HCT116 (cell line): ENCODE data around the gene SH2D7. TPM values are rescaled to one million over a fixed set of nuclear protein-coding genes. Genes with fewer than 3 reads are reported as not detected.

ENCODE experiments used
- ATAC-seq: fragments of 200-7000 bp; cut with Tn5 transposase; 2 replicates; pipeline ENCODE4 v1.9.1; 2020; ENCODE audit warnings: mild to moderate bottlenecking, moderate library complexity
- BruUV-seq: library from RNA; stranded (reverse); fragments of 400-500 nt; replicated peaks from 2 replicates; lab custom pipeline; 2021; lab: Mats Ljungman, UMichigan
- CTCF ChIA-PET: fragments of 300-600 bp; sonication (Branson Sonifier 250); formaldehyde crosslinking; loops from one replicate; lab custom pipeline; 2021; ENCODE audit warnings: antibody characterized with exemption; lab: Charles Lee
- POLR2A ChIA-PET: fragments of 300-600, 350-600 bp; sonication (Branson Sonifier 250); formaldehyde crosslinking; loops from one replicate; lab custom pipeline; 2021; ENCODE audit warnings: antibody characterized with exemption; lab: Charles Lee
- RAD21 ChIA-PET, 2 experiments: fragments of 300-600 bp; sonication (Branson Sonifier 250); formaldehyde crosslinking; loops; one replicate each; lab custom pipeline; 2023; ENCODE audit warnings: low total read pairs in 2 of 2; ENCODE audit not compliant: uncharacterized antibody in 2 of 2, unreplicated experiment in 2 of 2, low non-redundant PET in 1 of 2; lab: Charles Lee
- DNase-seq: peaks from one replicate; pipeline ENCODE4 v3.0.0-alpha.2; 2010; ENCODE audit warnings: low read depth, low spot score
- H2AFZ ChIP-seq: fragments of 200-600 bp; shearing (Covaris generic), sonication (generic); 2 replicates; pipeline ENCODE4 v1.6.1; 2017; ENCODE audit warnings: low read depth, mixed run types, mixed read lengths, antibody characterized with exemption, low read length; ENCODE audit not compliant: poor library complexity, severe bottlenecking
- H3K27ac ChIP-seq: 2 replicates; pipeline ENCODE4 v1.5.1; 2012; ENCODE audit warnings: low read depth, low read length
- H3K27me3 ChIP-seq: fragments of 200-600 bp; sonication (generic); 2 replicates; pipeline ENCODE4 v1.6.1; 2016; ENCODE audit warnings: mixed run types, low read length, mixed read lengths; ENCODE audit not compliant: insufficient read depth
- H3K36me3 ChIP-seq, 2 experiments: fragments of 200-500 bp in 1 of 2; fragments of 200-600 bp in 1 of 2; sonication (Bioruptor generic) in 1 of 2; sonication (generic) in 1 of 2; 2 replicates each; pipeline versions ENCODE4 v1.5.1 to v1.6.1; 2014 to 2016; ENCODE audit warnings: low read length in 2 of 2, inconsistent platforms in 1 of 2, mixed read lengths in 1 of 2, mixed run types in 1 of 2; ENCODE audit not compliant: insufficient read depth in 2 of 2, control insufficient read depth in 1 of 2
- H3K4me1 ChIP-seq, 2 experiments: fragments of 200-600 bp in 1 of 2; sonication (generic) in 1 of 2; 2 replicates each; pipeline versions ENCODE4 v1.5.1 to v1.6.1; 2012 to 2017; ENCODE audit warnings: low read length in 2 of 2, inconsistent platforms in 1 of 2, mild to moderate bottlenecking in 1 of 2, mixed read lengths in 1 of 2, mixed run types in 1 of 2, moderate library complexity in 1 of 2; ENCODE audit not compliant: insufficient read depth in 2 of 2, control insufficient read depth in 1 of 2
- H3K4me2 ChIP-seq: fragments of 200-600 bp; sonication (generic); 2 replicates; pipeline ENCODE4 v1.6.1; 2017; ENCODE audit warnings: mixed run types, low read length, mixed read lengths
- H3K4me3 ChIP-seq, 2 experiments: fragments of 200-600 bp in 1 of 2; sonication (generic) in 1 of 2; replicated peaks in 1 of 2; 2 replicates each; pipeline ENCODE4 v1.5.1; 2011 to 2016; ENCODE audit warnings: low read length in 2 of 2, control low read depth in 1 of 2, low read depth in 1 of 2, mild to moderate bottlenecking in 1 of 2, mixed read lengths in 1 of 2, mixed run types in 1 of 2
- H3K79me2 ChIP-seq: fragments of 200-600 bp; sonication (generic); 2 replicates; pipeline ENCODE4 v1.6.1; 2017; ENCODE audit warnings: mild to moderate bottlenecking, mixed run types, low read length, moderate library complexity, mixed read lengths; ENCODE audit not compliant: insufficient read depth
- H3K9ac ChIP-seq: fragments of 200-600 bp; sonication (generic); 2 replicates; pipeline ENCODE4 v1.6.1; 2016; ENCODE audit warnings: low read length, mixed read lengths
- H3K9me2 ChIP-seq: fragments of 200-600 bp; sonication (generic), shearing (Covaris generic); 2 replicates; pipeline ENCODE4 v1.6.1; 2017; ENCODE audit warnings: mixed run types, mild to moderate bottlenecking, moderate library complexity; ENCODE audit not compliant: insufficient read depth
- H3K9me3 ChIP-seq, 2 experiments: fragments of 200-500 bp in 1 of 2; fragments of 200-600 bp in 1 of 2; sonication (Bioruptor generic) in 1 of 2; sonication (generic) in 1 of 2; 2 replicates each; pipeline ENCODE4 v1.6.1; 2014 to 2017; ENCODE audit warnings: low read length in 2 of 2, mixed read lengths in 2 of 2, inconsistent platforms in 1 of 2, low read depth in 1 of 2, mild to moderate bottlenecking in 1 of 2, mixed run types in 1 of 2, moderate library complexity in 1 of 2; ENCODE audit not compliant: control insufficient read depth in 1 of 2, insufficient read depth in 1 of 2
- H4K20me1 ChIP-seq: fragments of 200-600 bp; sonication (generic), shearing (Covaris generic); 2 replicates; pipeline ENCODE4 v1.6.1; 2017; ENCODE audit warnings: mixed run types, mild to moderate bottlenecking, moderate library complexity; ENCODE audit not compliant: insufficient read depth
- CBX3 ChIP-seq: IDR thresholded peaks from 2 replicates; pipeline ENCODE4 v1.6.1; 2012; ENCODE audit warnings: low read depth
- CEBPB ChIP-seq: IDR thresholded peaks from 2 replicates; pipeline ENCODE4 v1.6.1; 2012; ENCODE audit warnings: low read depth
- ELF1 ChIP-seq: IDR thresholded peaks from 2 replicates; pipeline ENCODE4 v1.6.1; 2012; ENCODE audit warnings: low read depth, borderline replicate concordance
- EZH2 ChIP-seq: fragments of 200-600 bp; sonication (generic); IDR thresholded peaks from 2 replicates; pipeline ENCODE4 v1.6.1; 2017; ENCODE audit warnings: antibody characterized with exemption, mixed run types
- EZH2phosphoT487 ChIP-seq: fragments of 200-600 bp; IDR thresholded peaks from 2 replicates; pipeline ENCODE4 v1.6.1; 2018; ENCODE audit warnings: antibody characterized with exemption, borderline replicate concordance
- POLR2AphosphoS5 ChIP-seq: IDR thresholded peaks from 2 replicates; pipeline ENCODE4 v1.6.1; 2011; ENCODE audit warnings: mild to moderate bottlenecking, low read depth, low read length, moderate library complexity
- RAD21 ChIP-seq: IDR thresholded peaks from 2 replicates; pipeline ENCODE4 v1.6.1; 2012; ENCODE audit warnings: low read depth, mild to moderate bottlenecking
- SP1 ChIP-seq: IDR thresholded peaks from 2 replicates; pipeline ENCODE4 v1.6.1; 2012; ENCODE audit warnings: low read depth
- YY1 ChIP-seq: IDR thresholded peaks from 2 replicates; pipeline ENCODE4 v1.6.1; 2011; ENCODE audit warnings: low read length, low read depth, moderate library complexity, mild to moderate bottlenecking; ENCODE audit not compliant: insufficient replicate concordance; ENCODE audit errors: extremely low read depth
- ZFX ChIP-seq: fragments of 450-650 bp; IDR thresholded peaks from 2 replicates; pipeline ENCODE4 v1.6.1; 2017
- ZNF274 ChIP-seq: fragments of 200-500 bp; sonication (Bioruptor generic); IDR thresholded peaks from 2 replicates; pipeline ENCODE4 v1.6.1; 2014; ENCODE audit warnings: mild to moderate bottlenecking, low read depth, low read length, inconsistent platforms
- intact Hi-C: fragments of 100-400 bp; cut with micrococcal nuclease; formaldehyde crosslinking; loops from 2 replicates; pipeline ENCODE4 v1.10.0; 2022
- total RNA-seq: library from RNA; stranded (reverse); gene quantifications from one replicate; pipeline ENCODE4 v1.2.1, GENCODE V29; 2021; ENCODE audit not compliant: unreplicated experiment
- TF ChIP-seq, protein P1 (sequence below): IDR thresholded peaks from 2 replicates; pipeline ENCODE4 v1.6.1; 2011; ENCODE audit warnings: mild to moderate bottlenecking, low read length, moderate library complexity; ENCODE audit not compliant: insufficient replicate concordance; ENCODE audit errors: extremely low read depth
- TF ChIP-seq, protein P2 (sequence below): IDR thresholded peaks from 2 replicates; pipeline ENCODE4 v1.6.1; 2012; ENCODE audit warnings: low read depth

The SH2D7 gene
- total RNA-seq, 1 experiment from 2014 or later = not detected

DNA sequence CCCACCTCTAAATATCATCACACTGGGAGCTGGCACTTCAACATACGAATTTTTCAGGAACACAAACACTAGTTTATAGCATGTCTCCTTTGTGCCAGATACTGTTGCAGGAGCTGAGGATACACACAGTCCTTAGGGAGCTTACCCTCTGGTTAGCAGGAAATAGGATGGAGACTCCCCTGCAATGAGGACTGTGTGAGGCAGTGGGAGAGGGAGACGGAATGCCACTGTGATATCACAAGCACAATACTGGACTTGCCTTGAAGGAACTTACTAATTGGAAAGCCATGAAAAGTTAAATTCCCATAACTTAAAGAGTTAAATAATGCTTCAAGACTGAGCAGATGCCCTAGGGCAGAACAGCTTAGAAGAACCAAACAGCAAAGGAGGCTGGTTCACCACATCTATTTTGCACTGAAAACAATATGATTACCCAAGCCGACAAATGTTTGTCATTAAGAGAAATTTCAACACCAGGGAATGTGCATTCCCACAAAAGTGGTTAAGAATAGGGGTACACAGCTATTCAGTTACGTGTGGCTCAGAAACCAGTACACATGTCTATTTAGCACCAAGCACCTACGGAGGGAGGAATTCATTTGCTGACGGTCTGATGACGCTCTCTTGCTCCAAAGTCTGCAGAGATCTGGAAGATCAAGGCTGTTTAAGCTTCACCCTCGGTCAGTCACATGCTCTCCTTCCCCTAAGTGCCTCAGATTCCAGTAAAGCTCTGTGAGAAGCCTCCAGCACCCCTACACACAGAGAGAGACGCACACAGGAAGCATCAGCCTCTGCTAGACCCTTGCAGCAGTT, 20.1 kb upstream of the SH2D7 start (continued):
- TF ChIP-seq, protein P1, sequence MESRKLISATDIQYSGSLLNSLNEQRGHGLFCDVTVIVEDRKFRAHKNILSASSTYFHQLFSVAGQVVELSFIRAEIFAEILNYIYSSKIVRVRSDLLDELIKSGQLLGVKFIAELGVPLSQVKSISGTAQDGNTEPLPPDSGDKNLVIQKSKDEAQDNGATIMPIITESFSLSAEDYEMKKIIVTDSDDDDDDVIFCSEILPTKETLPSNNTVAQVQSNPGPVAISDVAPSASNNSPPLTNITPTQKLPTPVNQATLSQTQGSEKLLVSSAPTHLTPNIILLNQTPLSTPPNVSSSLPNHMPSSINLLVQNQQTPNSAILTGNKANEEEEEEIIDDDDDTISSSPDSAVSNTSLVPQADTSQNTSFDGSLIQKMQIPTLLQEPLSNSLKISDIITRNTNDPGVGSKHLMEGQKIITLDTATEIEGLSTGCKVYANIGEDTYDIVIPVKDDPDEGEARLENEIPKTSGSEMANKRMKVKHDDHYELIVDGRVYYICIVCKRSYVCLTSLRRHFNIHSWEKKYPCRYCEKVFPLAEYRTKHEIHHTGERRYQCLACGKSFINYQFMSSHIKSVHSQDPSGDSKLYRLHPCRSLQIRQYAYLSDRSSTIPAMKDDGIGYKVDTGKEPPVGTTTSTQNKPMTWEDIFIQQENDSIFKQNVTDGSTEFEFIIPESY = no peak
- no peak for TF ChIP-seq ZNF274

DNA sequence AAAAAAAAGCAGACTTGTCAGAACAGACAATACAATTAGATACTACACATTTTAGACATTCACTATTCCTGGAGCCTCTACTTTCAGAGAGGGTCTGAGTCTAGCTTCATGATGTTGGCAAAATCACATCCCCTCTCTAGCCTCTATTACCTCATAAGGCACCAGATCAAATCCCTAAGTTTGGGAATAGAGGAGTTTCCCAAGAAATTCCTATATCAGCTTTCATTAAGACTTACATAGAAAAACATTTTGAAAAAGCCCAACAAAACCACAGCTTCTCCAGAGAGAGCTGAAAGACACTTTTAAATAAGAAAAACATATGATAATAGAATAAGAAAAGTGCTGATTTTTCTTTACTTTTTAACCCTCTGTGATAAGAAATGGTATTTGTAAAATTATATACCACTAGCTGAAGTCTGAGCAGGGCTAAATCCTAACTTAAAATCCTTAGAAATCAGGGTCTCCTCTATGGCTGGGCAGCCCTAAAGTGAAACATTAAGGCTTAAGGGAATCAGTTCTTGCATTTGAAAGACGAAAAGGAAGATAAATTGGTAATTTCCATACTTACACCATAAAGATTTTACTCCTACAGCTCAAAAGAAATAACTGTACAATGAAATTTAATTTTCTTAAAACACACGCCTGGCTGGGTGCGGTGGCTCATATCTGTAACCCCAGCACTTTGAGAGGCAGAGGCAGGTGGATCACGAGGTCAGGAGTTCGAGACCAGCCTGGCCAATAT, 19.1 kb upstream of the SH2D7 start:
- Histone ChIP-seq H3K4me1 (peaks cover 13 to 29% of the 10 kb centered on the region in 2 experiments), H4K20me1 (peaks cover 3% of the 10 kb centered on the region; the same call in 1 of the 2 replicates), H3K79me2 (peaks cover 37% of the 10 kb centered on the region), H3K9me2 (no peaks in the 10 kb centered on the region), H2AFZ (no peak overlapping the region), H3K36me3 (no peaks in the 10 kb centered on the region; a peak in 1 of 4 replicates), H3K27me3 (no peaks in the 10 kb centered on the region), H3K4me2 (no peak overlapping the region), H3K27ac (no peak overlapping the region), H3K9me3 (no peaks in the 10 kb centered on the region), H3K9ac (no peak overlapping the region), H3K4me3 (no peak overlapping the region)
- ChIA-PET POLR2A (no interaction called here), CTCF (interaction anchor here (1.8 kb wide), 1 partner anchor 35 kb away, joined by 4 read pairs; no protein-coding TSS in a partner anchor), RAD21 (no interaction called here)
- TF ChIP-seq SP1 = no peak
- TF ChIP-seq, protein P2, sequence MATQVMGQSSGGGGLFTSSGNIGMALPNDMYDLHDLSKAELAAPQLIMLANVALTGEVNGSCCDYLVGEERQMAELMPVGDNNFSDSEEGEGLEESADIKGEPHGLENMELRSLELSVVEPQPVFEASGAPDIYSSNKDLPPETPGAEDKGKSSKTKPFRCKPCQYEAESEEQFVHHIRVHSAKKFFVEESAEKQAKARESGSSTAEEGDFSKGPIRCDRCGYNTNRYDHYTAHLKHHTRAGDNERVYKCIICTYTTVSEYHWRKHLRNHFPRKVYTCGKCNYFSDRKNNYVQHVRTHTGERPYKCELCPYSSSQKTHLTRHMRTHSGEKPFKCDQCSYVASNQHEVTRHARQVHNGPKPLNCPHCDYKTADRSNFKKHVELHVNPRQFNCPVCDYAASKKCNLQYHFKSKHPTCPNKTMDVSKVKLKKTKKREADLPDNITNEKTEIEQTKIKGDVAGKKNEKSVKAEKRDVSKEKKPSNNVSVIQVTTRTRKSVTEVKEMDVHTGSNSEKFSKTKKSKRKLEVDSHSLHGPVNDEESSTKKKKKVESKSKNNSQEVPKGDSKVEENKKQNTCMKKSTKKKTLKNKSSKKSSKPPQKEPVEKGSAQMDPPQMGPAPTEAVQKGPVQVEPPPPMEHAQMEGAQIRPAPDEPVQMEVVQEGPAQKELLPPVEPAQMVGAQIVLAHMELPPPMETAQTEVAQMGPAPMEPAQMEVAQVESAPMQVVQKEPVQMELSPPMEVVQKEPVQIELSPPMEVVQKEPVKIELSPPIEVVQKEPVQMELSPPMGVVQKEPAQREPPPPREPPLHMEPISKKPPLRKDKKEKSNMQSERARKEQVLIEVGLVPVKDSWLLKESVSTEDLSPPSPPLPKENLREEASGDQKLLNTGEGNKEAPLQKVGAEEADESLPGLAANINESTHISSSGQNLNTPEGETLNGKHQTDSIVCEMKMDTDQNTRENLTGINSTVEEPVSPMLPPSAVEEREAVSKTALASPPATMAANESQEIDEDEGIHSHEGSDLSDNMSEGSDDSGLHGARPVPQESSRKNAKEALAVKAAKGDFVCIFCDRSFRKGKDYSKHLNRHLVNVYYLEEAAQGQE = no peak
- no peak for TF ChIP-seq RAD21
- TF ChIP-seq, protein P1 = no peak
- no peak for TF ChIP-seq CEBPB
- TF ChIP-seq YY1 = no peak
- no peak for TF ChIP-seq POLR2AphosphoS5
- no peak for TF ChIP-seq CBX3
- TF ChIP-seq ZFX = no peak
- no peak for TF ChIP-seq ELF1
- TF ChIP-seq EZH2phosphoT487 = no peak
- TF ChIP-seq EZH2 = no peak
- intact Hi-C loops = no loop called here
- no peak for DNase-seq
- BruUV-seq = no TSS peak
- ATAC-seq = no peak
